ENCODE measurements around the gene RSBN1. TPM values are rescaled to one million over a fixed set of nuclear protein-coding genes. Genes with fewer than 3 reads are reported as not detected.
"Not testable (repeated sequence)": the region's sequence is repeated elsewhere in the genome, so short reads cannot be mapped to it uniquely, and the experiment has no call there.

Gene RSBN1
- polyA plus RNA-seq, 1 of the 3 experiments (the other 2 are of a cell fraction): 4.0 TPM

DNA sequence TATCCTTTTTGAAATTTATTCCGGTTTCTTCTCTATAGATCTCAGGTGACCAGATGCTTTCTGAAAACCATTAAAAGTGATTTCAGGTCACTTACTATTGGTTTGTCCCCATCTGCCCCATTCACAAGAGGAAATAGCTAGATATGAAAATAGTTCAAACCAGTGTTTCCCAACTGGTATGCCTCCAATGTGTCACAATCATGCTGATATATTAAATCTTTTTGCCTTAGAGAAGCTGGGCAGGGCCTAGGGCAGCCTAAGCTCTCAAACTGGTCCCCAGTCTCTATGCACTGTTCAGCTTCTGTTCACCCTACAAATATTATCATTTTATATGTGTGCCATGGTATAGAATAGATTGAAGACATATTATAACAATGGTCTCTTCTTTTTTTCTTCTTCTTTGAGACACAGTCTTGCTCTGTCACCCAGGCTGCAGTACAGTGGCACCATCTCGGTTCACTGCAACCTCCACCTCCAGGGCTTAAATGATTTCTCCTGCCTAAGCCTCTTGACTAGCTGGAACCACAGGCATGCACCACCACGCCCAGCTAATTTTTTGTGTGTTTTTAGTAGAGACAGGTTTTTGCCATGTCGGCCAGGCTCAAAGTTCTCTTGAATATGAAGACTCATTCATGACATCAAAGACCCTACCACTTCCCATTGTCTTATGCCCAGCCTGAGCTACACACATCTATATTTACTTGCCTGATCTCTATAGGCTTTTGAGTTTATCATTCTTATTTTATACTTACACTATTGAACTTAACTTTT is 43.5 kb upstream of the RSBN1 start (continued):
- TF ChIP-seq, protein P1, sequence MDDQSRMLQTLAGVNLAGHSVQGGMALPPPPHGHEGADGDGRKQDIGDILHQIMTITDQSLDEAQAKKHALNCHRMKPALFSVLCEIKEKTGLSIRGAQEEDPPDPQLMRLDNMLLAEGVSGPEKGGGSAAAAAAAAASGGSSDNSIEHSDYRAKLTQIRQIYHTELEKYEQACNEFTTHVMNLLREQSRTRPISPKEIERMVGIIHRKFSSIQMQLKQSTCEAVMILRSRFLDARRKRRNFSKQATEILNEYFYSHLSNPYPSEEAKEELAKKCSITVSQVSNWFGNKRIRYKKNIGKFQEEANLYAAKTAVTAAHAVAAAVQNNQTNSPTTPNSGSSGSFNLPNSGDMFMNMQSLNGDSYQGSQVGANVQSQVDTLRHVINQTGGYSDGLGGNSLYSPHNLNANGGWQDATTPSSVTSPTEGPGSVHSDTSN (IDR thresholded peaks at IDR 0.05): no peak
- TF ChIP-seq RCOR1 (IDR thresholded peaks at IDR 0.05; ENCODE audit: low read length) (no peak), RFX5 (IDR thresholded peaks at IDR 0.05; ENCODE audit: low read length) (no peak)
- TF ChIP-seq, protein P2, sequence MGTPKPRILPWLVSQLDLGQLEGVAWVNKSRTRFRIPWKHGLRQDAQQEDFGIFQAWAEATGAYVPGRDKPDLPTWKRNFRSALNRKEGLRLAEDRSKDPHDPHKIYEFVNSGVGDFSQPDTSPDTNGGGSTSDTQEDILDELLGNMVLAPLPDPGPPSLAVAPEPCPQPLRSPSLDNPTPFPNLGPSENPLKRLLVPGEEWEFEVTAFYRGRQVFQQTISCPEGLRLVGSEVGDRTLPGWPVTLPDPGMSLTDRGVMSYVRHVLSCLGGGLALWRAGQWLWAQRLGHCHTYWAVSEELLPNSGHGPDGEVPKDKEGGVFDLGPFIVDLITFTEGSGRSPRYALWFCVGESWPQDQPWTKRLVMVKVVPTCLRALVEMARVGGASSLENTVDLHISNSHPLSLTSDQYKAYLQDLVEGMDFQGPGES (IDR thresholded peaks at IDR 0.05; ENCODE audit: low read depth, low read length): no peak
- TF ChIP-seq, protein P3, sequence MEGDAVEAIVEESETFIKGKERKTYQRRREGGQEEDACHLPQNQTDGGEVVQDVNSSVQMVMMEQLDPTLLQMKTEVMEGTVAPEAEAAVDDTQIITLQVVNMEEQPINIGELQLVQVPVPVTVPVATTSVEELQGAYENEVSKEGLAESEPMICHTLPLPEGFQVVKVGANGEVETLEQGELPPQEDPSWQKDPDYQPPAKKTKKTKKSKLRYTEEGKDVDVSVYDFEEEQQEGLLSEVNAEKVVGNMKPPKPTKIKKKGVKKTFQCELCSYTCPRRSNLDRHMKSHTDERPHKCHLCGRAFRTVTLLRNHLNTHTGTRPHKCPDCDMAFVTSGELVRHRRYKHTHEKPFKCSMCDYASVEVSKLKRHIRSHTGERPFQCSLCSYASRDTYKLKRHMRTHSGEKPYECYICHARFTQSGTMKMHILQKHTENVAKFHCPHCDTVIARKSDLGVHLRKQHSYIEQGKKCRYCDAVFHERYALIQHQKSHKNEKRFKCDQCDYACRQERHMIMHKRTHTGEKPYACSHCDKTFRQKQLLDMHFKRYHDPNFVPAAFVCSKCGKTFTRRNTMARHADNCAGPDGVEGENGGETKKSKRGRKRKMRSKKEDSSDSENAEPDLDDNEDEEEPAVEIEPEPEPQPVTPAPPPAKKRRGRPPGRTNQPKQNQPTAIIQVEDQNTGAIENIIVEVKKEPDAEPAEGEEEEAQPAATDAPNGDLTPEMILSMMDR (IDR thresholded peaks at IDR 0.05): no peak

DNA sequence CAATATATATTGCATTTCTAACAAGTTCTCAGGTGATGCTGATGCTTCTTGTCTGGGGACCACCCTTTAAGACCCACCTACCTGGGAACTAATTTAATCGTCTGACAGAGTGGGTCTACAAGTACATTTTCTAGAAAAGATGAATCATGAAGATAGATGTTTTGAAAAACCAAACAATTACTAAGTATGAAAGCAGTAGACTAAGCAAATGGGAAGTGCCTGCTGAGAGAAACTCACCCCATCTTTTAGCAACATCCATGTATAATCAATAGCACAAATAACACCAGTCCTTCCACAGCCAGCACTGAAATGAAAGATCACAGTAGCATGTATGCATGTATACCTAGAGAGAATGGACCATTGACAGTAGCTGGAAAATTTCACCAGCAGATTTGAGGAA is 42.0 kb upstream of the RSBN1 start:
- Histone ChIP-seq H3K79me2 (ENCODE audit: insufficient read depth) (no peaks in the 10 kb centered on the region), H3K9me2 (no peaks in the 10 kb centered on the region), H2AFZ (ENCODE audit: low read depth) (no peak overlapping the region), H3K4me3 (ENCODE audit: low read depth in 2 of 2, low read length in 1 of 2) (no peak overlapping the region), H3K27ac (ENCODE audit: low read depth in 2 of 2, low read length in 1 of 2) (no peak overlapping the region), H3K4me2 (no peak overlapping the region), H3K27me3 (ENCODE audit: insufficient read depth) (no peaks in the 10 kb centered on the region), H3F3A (replicated peaks; ENCODE audit: insufficient read depth) (peaks cover 8% of the 10 kb centered on the region), H3K4me1 (ENCODE audit: control insufficient read depth in 1 of 2, insufficient read depth in 2 of 2, low read depth in 1 of 2, low read length in 1 of 2) (peaks cover 0 to 9% of the 10 kb centered on the region in 2 experiments; a peak in 1 of 4 replicates), H4K20me1 (ENCODE audit: insufficient read depth) (no peaks in the 10 kb centered on the region), H3K9me3 (no peaks in the 10 kb centered on the region), H3K36me3 (replicated peaks in 1 of 2; ENCODE audit: control insufficient read depth in 1 of 2, insufficient read depth in 2 of 2, low read length in 1 of 2) (no peaks in the 10 kb centered on the region), H3K9ac (no peak overlapping the region)
- TF ChIP-seq ELF1 (IDR thresholded peaks at IDR 0.05): no peak
- TF ChIP-seq NRF1 (IDR thresholded peaks at IDR 0.05; ENCODE audit: low read depth, low read length): no peak
- TF ChIP-seq, protein P4, sequence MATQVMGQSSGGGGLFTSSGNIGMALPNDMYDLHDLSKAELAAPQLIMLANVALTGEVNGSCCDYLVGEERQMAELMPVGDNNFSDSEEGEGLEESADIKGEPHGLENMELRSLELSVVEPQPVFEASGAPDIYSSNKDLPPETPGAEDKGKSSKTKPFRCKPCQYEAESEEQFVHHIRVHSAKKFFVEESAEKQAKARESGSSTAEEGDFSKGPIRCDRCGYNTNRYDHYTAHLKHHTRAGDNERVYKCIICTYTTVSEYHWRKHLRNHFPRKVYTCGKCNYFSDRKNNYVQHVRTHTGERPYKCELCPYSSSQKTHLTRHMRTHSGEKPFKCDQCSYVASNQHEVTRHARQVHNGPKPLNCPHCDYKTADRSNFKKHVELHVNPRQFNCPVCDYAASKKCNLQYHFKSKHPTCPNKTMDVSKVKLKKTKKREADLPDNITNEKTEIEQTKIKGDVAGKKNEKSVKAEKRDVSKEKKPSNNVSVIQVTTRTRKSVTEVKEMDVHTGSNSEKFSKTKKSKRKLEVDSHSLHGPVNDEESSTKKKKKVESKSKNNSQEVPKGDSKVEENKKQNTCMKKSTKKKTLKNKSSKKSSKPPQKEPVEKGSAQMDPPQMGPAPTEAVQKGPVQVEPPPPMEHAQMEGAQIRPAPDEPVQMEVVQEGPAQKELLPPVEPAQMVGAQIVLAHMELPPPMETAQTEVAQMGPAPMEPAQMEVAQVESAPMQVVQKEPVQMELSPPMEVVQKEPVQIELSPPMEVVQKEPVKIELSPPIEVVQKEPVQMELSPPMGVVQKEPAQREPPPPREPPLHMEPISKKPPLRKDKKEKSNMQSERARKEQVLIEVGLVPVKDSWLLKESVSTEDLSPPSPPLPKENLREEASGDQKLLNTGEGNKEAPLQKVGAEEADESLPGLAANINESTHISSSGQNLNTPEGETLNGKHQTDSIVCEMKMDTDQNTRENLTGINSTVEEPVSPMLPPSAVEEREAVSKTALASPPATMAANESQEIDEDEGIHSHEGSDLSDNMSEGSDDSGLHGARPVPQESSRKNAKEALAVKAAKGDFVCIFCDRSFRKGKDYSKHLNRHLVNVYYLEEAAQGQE (IDR thresholded peaks at IDR 0.05; ENCODE audit: low read depth, low read length): no peak
- TF ChIP-seq CHD2 (IDR thresholded peaks at IDR 0.05; ENCODE audit: low read length, partially characterized antibody): no peak
- no peak for TF ChIP-seq TCF12 (IDR thresholded peaks at IDR 0.05)
- no peak for TF ChIP-seq MEF2A (IDR thresholded peaks at IDR 0.05; ENCODE audit: borderline replicate concordance, low read depth)
- TF ChIP-seq NFIC (IDR thresholded peaks at IDR 0.05; ENCODE audit: borderline replicate concordance): no peak
- no peak for TF ChIP-seq RCOR1 (IDR thresholded peaks at IDR 0.05; ENCODE audit: low read length)
- no peak for TF ChIP-seq MXI1 (IDR thresholded peaks at IDR 0.05; ENCODE audit: low read depth, low read length)
- TF ChIP-seq FOXJ3 (CRISPR knock-in tag; IDR thresholded peaks at IDR 0.05): no peak
- TF ChIP-seq SMC3 (IDR thresholded peaks at IDR 0.05; ENCODE audit: low read depth, low read length): no peak
- TF ChIP-seq FOXM1 (IDR thresholded peaks at IDR 0.05; ENCODE audit: low read depth): no peak
- TF ChIP-seq GABPA (IDR thresholded peaks at IDR 0.05; ENCODE audit: low read depth): no peak
- TF ChIP-seq RXRA (IDR thresholded peaks at IDR 0.05; ENCODE audit: borderline replicate concordance, low read depth): no peak
- TF ChIP-seq, protein P1 (IDR thresholded peaks at IDR 0.05): no peak
- 46% methylated on average over 1 of the region's 1 CpG for WGBS (ENCODE audit: low lambda C conversion rate)
- no peak for DNase-seq
- ChIA-PET POLR2A (no interaction called here), CTCF (no interaction called here)

DNA sequence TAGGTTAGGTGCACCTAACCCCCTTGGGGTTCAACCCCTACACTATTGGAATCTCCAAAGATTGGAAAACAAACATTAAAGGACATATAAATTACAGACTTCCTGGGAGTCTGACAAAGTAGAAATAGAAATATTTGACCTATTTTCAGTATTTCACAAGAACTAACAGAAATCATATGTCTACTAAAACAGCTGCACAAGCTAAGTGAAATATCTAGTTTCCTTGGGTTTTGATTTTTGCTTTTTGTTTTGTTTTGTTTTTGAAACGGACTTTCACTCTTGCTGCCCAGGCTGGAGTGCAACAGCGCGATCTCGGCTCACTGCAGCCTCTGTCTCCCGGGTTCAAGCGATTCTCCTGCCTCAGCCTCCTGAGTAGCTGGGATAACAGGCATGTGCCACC is 40.4 kb upstream of the RSBN1 start:
- H3K27ac ChIP-seq (ENCODE audit: low read depth in 2 of 2, low read length in 1 of 2); H3K27me3 ChIP-seq (ENCODE audit: insufficient read depth); H3K79me2 ChIP-seq (ENCODE audit: insufficient read depth); H3K4me1 ChIP-seq (ENCODE audit: control insufficient read depth in 1 of 2, insufficient read depth in 2 of 2, low read depth in 1 of 2, low read length in 1 of 2); H3K4me3 ChIP-seq (ENCODE audit: low read depth in 2 of 2, low read length in 1 of 2); H3K9me2 ChIP-seq; H3K9me3 ChIP-seq; H3F3A ChIP-seq (replicated peaks; ENCODE audit: insufficient read depth); H2AFZ ChIP-seq (ENCODE audit: low read depth); DNase-seq; H3K9ac ChIP-seq; POLR2A ChIA-PET; H4K20me1 ChIP-seq (ENCODE audit: insufficient read depth); H3K36me3 ChIP-seq (replicated peaks in 1 of 2; ENCODE audit: control insufficient read depth in 1 of 2, insufficient read depth in 2 of 2, low read length in 1 of 2); H3K4me2 ChIP-seq: not testable (repeated sequence)
- CTCF ChIA-PET: interaction anchor here (0.8 kb wide), 1 partner anchor 16 kb away, joined by 3 read pairs; no protein-coding TSS in a partner anchor
- 91% methylated on average over 6 of the region's 6 CpGs for WGBS (ENCODE audit: low lambda C conversion rate)
